Left ventricle myocardium superior (tissue), 1 donor: ENCODE measurements around the gene POLN. TPM values are rescaled to one million over a fixed set of nuclear protein-coding genes. Genes with fewer than 3 reads are reported as not detected.
"Not testable (repeated sequence)": the region's sequence is repeated elsewhere in the genome, so short reads cannot be mapped to it uniquely, and the experiment has no call there.

Experiments used
- ATAC-seq: fragments of 200-7000 bp; cut with Tn5 transposase; one replicate; pipeline ENCODE4 v1.9.1; 2020; ENCODE audit warnings: mild to moderate bottlenecking, moderate library complexity
- DNase-seq: peaks from one replicate; pipeline ENCODE4 v3.0.0-alpha.2; 2020
- intact Hi-C: fragments of 100-400 bp; cut with micrococcal nuclease; formaldehyde crosslinking; loops from one replicate; pipeline ENCODE4 v1.11.0; 2022
- total RNA-seq: library from RNA; stranded (reverse); fragmentation: NEBNext Ultra II Directional; extraction: Animal tissue kit (Norgen Biotek cat#: 25700); gene quantifications from one replicate; pipeline ENCODE4 v1.2.1, GENCODE V29; 2021
- donor health status: DM: no; HTN: yes; CAD: no; lungs with severe emphysema.

Gene POLN
- total RNA-seq, 1 donor from 2014 or later: 1.9 TPM

- DNase-seq (no peak), ATAC-seq (no peak)
- intact Hi-C loops: no loop called here
These were observed 62.2 kb downstream of the POLN start for GRCh38 chr4:2179717-2180116.

GRCh38 chr4:2178986-2179385, 62.9 kb downstream of the POLN start:
- intact Hi-C loops: no loop called here
- DNase-seq (no peak), ATAC-seq (no peak)

- DNase-seq: no peak
- intact Hi-C loops: no loop called here
- ATAC-seq: no peak
These were observed 64.4 kb downstream of the POLN start for GRCh38 chr4:2177443-2178093.

GRCh38 chr4:2175990-2176698, 65.8 kb downstream of the POLN start:
- intact Hi-C loops: no loop called here
- DNase-seq: no peak
- no peak for ATAC-seq

- intact Hi-C loops: no loop called here
These were observed 67.9 kb downstream of the POLN start for GRCh38 chr4:2174061-2174460.

GRCh38 chr4:2172627-2173231, 69.2 kb downstream of the POLN start:
- ATAC-seq (no peak), DNase-seq (no peak)
- intact Hi-C loops: no loop called here

More at GRCh38 chr4:2174061-2174460, 67.9 kb downstream of the POLN start:
- ATAC-seq (no peak), DNase-seq (no peak)

- no peak for DNase-seq
- ATAC-seq: no peak
- intact Hi-C loops: no loop called here
These were observed 69.8 kb downstream of the POLN start for GRCh38 chr4:2172161-2172560.

- intact Hi-C loops: no loop called here
- ATAC-seq (no peak), DNase-seq (no peak)
These were observed 73.2 kb downstream of the POLN start for GRCh38 chr4:2168469-2169319.

- intact Hi-C loops: no loop called here
- ATAC-seq (no peak), DNase-seq (no peak)
These were observed 75.7 kb downstream of the POLN start for GRCh38 chr4:2166253-2166652.

GRCh38 chr4:2165391-2165790, 76.5 kb downstream of the POLN start:
- intact Hi-C loops: no loop called here

GRCh38 chr4:2163311-2163821, 78.6 kb downstream of the POLN start:
- DNase-seq (no peak), ATAC-seq (no peak)
- intact Hi-C loops: no loop called here

More at GRCh38 chr4:2165391-2165790, 76.5 kb downstream of the POLN start:
- ATAC-seq (no peak), DNase-seq (no peak)

- DNase-seq, intact Hi-C loops, ATAC-seq: not testable (repeated sequence)
These were observed 80.7 kb downstream of the POLN start for GRCh38 chr4:2161092-2161703.

- DNase-seq: no peak
- intact Hi-C loops: no loop called here
- no peak for ATAC-seq
These were observed 82.0 kb downstream of the POLN start for GRCh38 chr4:2159931-2160330.

- DNase-seq (no peak), ATAC-seq (no peak)
- intact Hi-C loops: no loop called here
These were observed 86.7 kb downstream of the POLN start for GRCh38 chr4:2155246-2155645.

GRCh38 chr4:2154215-2154740, 87.6 kb downstream of the POLN start:
- intact Hi-C loops: no loop called here
- ATAC-seq: no peak

GRCh38 chr4:2151544-2151943, 90.4 kb downstream of the POLN start:
- ATAC-seq: no peak
- intact Hi-C loops: no loop called here
- DNase-seq: no peak

More at GRCh38 chr4:2154215-2154740, 87.6 kb downstream of the POLN start:
- DNase-seq: no peak

- intact Hi-C loops: no loop called here
- DNase-seq (no peak), ATAC-seq (no peak)
These were observed 91.8 kb downstream of the POLN start for GRCh38 chr4:2150076-2150475.

- intact Hi-C loops: no loop called here
- ATAC-seq (no peak), DNase-seq (no peak)
These were observed 99.1 kb downstream of the POLN start for GRCh38 chr4:2142630-2143427.
